ENCODE data around the gene TMEM254. TPM values are rescaled to one million over a fixed set of nuclear protein-coding genes. Genes with fewer than 3 reads are reported as not detected.
"Not testable (repeated sequence)": the region's sequence is repeated elsewhere in the genome, so short reads cannot be mapped to it uniquely, and the experiment has no call there.

The TMEM254 gene
- total RNA-seq, 1 donor from 2014 or later = 38.0 TPM

DNA sequence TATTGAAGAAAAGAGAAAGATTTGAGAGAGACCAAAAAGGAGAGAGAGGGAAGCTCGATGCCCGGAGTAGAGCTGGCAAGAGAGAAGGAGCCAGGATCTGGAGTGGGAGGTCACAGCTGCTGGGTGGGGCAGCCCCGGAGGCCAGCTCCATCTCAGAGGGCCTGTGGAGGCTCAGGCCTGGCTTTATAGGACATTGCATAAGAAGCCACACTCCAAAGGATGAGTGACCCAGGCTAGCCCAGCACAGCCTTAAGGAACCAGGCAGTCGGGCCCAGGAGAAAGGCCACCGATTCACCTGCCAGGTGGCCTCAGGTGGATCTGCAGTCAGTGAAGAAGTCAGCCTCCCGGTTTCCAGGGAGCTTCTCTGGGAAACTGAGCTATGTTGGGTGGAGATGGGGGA, 54.7 kb downstream of the TMEM254 start:
- DNase-seq (ENCODE audit: low spot score) = no peak

DNA sequence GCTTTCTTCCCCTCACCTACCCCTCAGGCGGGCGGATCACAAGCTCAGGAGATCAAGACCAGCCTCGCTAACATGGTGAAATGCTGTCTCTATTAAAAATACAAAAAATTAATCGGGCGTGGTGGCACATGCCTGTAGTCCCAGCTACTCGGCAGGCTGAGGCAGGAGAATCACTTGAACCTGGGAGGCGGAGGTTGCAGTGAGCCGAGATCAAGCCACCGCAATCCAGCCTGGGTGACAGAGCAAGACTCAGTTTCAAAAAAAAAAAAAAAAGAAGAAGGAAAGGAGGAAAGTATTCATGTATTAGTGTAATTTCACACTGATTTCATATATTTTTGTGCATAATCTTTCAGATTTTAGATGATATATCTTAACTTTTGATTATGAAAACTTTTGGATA, 55.2 kb downstream of the TMEM254 start:
- not testable (repeated sequence) for DNase-seq (ENCODE audit: low spot score)

DNA sequence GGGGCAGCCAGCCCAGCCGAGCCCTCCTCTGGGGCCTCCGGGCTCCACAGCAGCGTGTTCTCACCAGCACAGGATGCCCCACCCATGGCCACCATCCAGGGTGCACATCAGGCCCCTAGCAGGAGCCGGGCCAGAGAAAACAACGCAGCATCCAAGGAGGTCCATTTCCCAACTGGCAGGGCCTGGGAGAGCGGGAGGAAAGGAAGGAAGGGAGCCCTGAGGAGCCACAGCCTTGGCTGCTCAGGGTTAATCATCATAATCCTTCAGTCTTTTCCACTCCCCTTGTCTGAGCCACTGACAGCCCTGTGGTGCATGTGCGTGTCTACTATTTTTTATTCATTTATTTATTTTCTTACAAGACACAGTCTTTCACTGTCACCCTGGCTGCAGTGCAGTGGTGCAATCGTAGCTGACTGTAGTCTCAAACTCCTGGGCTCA, 57.7 kb downstream of the TMEM254 start:
- peak; percentile 76 for DNase-seq (ENCODE audit: low spot score)

DNA sequence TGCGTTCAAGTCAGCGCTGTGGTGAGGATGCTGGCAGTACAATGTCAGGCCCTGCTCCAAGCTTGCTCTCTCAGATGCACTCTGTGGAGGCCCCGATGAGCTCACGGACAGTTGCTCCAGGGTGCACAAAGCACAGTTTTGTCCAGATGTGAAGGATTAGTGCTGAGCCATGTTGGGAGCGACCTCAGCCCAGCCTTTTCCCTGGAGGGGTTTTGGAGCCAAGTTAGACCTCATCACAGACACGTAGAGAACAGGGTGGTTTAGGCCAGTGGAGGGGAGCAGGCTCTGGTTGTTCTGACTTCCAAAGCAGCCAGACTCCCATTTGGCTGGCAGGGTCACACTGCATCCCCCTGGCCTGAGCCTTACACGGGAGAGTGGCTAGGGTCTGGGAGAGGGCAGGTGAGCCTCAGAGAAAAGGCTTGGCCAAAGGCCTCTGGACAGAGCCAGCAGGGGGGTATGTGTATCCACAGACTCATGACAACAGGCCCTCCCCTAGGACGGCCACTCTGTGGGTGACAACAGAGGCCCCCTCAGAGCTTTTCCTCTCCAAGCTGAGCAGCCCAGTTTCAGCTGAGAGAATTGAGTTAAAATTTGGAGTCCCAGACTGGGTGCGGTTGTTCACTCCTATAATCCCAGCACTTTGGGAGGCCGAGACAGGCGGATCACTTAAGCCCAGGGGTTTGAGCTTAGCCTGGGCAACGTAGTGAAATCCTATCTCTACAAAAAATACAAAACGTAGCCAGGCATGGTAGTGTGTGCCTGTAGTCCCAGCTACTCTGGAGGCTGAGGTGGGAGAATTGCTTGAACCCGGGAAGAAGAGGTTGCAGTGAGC, 58.8 kb downstream of the TMEM254 start:
- DNase-seq (ENCODE audit: low spot score) = no peak

DNA sequence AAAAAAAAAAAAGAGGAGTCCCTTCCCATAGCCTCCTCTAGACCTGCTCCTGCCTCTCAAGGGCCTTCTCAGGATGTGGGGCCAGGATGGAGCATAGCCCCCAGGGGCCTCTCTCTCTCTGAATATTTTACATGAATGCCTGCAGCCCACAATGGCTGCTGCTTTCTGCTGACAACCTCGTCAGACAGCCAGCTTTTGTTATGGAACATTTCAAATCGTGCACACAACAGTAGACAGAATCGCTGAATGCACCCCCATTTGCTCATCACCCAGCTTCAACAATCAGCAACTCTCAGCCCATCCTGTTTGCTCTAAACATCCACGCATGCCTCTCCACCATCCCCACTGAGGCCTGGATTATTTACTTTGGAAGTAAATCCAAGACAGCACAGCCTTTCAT, 59.5 kb downstream of the TMEM254 start:
- DNase-seq (ENCODE audit: low spot score) = no peak

DNA sequence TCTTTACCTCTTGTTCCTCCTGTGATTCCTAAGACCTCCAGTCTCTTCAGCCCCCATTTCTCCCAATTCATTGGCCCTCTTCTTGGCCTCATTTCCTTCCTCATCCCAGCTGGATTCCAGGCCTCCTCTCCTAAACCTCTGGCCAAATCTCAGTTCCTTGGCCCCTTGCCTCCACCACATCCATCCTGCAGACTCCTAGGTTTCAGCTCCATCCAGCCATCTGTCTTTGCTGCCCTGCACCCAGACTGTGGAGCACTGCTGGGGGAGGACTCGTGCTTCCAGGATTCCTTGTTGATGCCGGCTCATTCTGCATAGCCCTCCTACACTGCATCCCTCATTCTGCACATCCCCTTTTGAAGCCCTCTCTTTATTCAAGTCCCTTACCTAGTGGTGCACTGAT, 60.8 kb downstream of the TMEM254 start:
- no peak for DNase-seq (ENCODE audit: low spot score)

DNA sequence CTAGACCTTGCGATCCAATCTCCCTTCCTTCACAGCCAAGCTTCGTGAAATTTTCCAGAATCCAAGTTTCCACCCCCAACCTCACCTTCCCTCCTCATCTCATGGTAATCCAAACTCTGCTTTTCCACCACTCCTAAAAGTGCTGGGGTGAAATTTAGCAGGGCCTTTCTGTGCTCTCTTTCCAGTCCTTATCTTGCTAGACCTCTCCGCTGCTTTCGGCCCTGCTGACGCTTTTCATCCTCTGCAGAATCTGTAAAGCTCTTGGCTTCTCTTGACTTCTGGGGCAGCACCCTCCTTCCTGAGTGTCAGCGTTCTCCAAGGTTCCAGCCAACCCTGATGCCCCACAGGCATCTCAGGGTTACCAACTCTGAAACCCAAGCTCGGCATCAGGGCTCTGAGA, 61.8 kb downstream of the TMEM254 start:
- DNase-seq (ENCODE audit: low spot score) = no peak

DNA sequence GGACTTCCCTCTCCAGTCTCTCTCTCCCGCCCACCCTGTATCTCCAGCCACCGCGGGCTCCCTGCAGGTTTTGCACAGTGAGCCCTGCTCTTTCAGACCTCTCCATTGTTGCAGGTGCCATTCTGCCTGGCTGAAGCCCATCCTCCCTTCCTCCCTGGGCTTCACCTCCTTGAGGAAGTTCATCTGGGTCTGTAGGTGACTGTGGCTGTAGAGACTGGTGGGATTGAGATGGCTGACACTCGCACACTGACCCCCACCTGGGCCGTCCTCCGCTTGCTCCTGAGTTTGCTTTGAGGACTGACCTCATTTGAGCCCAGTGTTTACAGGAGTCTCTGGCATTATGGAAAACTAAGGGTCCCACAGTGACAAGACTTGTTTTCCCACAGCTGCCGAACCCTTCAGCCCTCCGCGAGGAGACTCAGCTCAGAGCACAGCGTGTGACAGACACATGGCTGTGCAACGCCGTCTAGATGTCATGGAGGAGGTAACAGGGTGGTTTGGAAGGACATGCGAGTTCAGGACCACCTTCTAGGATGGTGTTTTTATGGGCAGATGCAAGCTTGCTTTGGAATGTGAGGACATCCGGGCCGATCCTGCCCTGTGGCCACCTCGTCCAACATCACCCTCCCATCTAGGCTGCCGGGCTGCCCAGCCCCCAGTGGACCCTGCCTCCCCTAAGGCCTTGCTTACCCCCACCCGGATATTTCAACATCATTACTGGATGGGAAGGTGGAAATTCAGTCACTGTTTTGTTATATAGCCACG, 63.4 kb downstream of the TMEM254 start:
- no peak for DNase-seq (ENCODE audit: low spot score)

Other genes with a start within 250 kb of the TMEM254 start
- gene SFTPD, start 129.6 kb upstream of the TMEM254 start, total RNA-seq = 0.89 TPM
- gene PLAC9, start 54.1 kb downstream of the TMEM254 start, total RNA-seq = 44.2 TPM
- 372 TPM for gene ANXA11, start 126.9 kb downstream of the TMEM254 start, total RNA-seq
- 0.75 TPM for gene MAT1A, start 211.0 kb downstream of the TMEM254 start, total RNA-seq